ENCODE measurements around the gene FXYD7. TPM values are rescaled to one million over a fixed set of nuclear protein-coding genes. Genes with fewer than 3 reads are reported as not detected.

The FXYD7 gene
- total RNA-seq, 4 donors from 2014 or later = not detected

- Histone ChIP-seq H3K4me1 (peaks cover 53 to 96% (median 54%) of the 10 kb centered on the region in 3 donors), H3K27ac (peak overlapping the region; percentile 67 to 95 (median 90)), H3K27me3 (no peaks in the 10 kb centered on the region), H3K9me3 (no peaks in the 10 kb centered on the region), H3K36me3 (peaks cover 0 to 12% (median 0%) of the 10 kb centered on the region in 3 donors), H3K4me3 (peak overlapping the region in 1 of 4 donors; percentile 36)
- intact Hi-C loops (cut with DNase I) = no loop called here
- 37 to 42% methylated on average over 6 to 7 of the region's 7 CpGs for WGBS, 2 donors
- TF ChIP-seq POLR2A (IDR thresholded peaks at IDR 0.05) (no peak), CTCF (IDR thresholded peaks at IDR 0.05) (no peak)
- DNase-seq = no peak
Observed at GRCh38 chr19:35120898-35121297, 22.2 kb upstream of the FXYD7 start.

GRCh38 chr19:35122687-35123551, 20.1 kb upstream of the FXYD7 start:
- Histone ChIP-seq H3K27me3 (no peaks in the 10 kb centered on the region), H3K4me1 (peaks cover 56 to 100% (median 70%) of the 10 kb centered on the region in 3 donors), H3K4me3 (no peak overlapping the region), H3K27ac (peak overlapping the region; percentile 80 to 95 (median 92)), H3K9me3 (no peaks in the 10 kb centered on the region), H3K36me3 (peaks cover 0 to 12% (median 0%) of the 10 kb centered on the region in 3 donors)
- 39 to 47% methylated on average over 4 to 14 of the region's 19 CpGs for WGBS, 2 donors
- DNase-seq = no peak
- TF ChIP-seq POLR2A (IDR thresholded peaks at IDR 0.05) (no peak), CTCF (IDR thresholded peaks at IDR 0.05) (no peak)
- intact Hi-C loops (cut with DNase I) = no loop called here

- 34 to 67% methylated on average over 3 to 5 of the region's 5 CpGs for WGBS, 2 donors
- no peak for TF ChIP-seq POLR2A (IDR thresholded peaks at IDR 0.05)
- no peak for TF ChIP-seq CTCF (IDR thresholded peaks at IDR 0.05)
- intact Hi-C loops (cut with DNase I) = no loop called here
- Histone ChIP-seq H3K4me3 (peak overlapping the region in 3 of 4 donors; percentile 46 to 65 (median 55)), H3K27ac (peak overlapping the region; percentile 80 to 95 (median 92)), H3K36me3 (peaks cover 0 to 12% (median 0%) of the 10 kb centered on the region in 3 donors), H3K4me1 (peaks cover 56 to 100% (median 70%) of the 10 kb centered on the region in 3 donors), H3K9me3 (no peaks in the 10 kb centered on the region), H3K27me3 (no peaks in the 10 kb centered on the region)
- DNase-seq = no peak
Observed at GRCh38 chr19:35123573-35123972, 19.5 kb upstream of the FXYD7 start.

- Histone ChIP-seq H3K4me3 (peak overlapping the region; percentile 21 to 65 (median 50)), H3K27me3 (no peaks in the 10 kb centered on the region), H3K27ac (peak overlapping the region; percentile 80 to 95 (median 92)), H3K4me1 (peaks cover 56 to 92% (median 70%) of the 10 kb centered on the region in 3 donors), H3K36me3 (peaks cover 0 to 12% (median 0%) of the 10 kb centered on the region in 3 donors), H3K9me3 (no peaks in the 10 kb centered on the region)
- intact Hi-C loops (cut with DNase I) = no loop called here
- no peak for DNase-seq
- peak in 3 of 4 donors; percentile 37 to 95 (median 72) for TF ChIP-seq POLR2A (IDR thresholded peaks at IDR 0.05)
- peak in 1 of 6 experiments; percentile 35 for TF ChIP-seq CTCF (IDR thresholded peaks at IDR 0.05)
- WGBS, 2 donors = 12 to 37% methylated on average over 5 to 14 of the region's 42 CpGs
Observed at GRCh38 chr19:35124098-35125060, 18.7 kb upstream of the FXYD7 start.

All from esophagus squamous epithelium (tissue), 5 donors.